ENCODE data around the gene DNAJC1.

DNA sequence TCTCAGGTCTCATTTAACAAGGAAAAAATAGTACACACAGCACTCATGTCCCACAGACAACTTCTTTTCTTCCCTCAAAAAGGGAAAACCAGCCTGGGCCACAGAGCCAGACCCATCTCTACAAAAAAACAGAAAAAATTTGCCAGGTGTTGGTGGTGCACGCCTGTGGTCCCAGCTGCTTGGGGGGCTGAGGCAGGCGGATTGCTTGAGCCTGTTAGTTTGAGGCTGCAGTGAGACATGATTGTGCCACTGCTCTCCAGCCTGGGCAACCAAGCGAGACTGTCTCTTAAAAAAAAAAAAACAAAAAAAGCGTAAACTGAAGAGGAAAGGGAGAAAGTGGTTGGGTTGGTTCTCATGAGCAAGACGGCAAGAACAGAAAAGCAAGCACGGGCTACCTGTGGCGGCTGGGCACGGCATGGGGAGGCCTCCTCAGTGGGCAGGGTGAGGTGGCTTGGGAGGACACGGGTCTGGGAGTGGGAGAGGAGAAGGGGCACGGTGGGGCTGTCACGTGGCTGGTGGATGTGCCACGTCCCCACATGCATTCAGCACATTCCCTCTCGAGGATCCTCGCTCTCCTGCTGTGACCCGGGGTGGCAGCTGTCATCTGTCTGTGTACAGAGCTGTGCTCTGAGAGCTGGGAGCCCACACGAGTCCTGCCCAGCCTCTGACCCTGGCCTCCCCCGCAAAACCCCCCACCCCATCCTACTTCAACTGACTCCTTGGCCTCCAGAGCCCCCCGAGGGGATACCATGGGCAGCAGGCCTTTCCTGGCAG is 249.8 kb downstream of the DNAJC1 start:
- TF ChIP-seq EZH2 (IDR thresholded peaks at IDR 0.05) (no peak), POLR2AphosphoS5 (IDR thresholded peaks at IDR 0.05; ENCODE audit: borderline replicate concordance, low read depth, low read length) (no peak), FOXP2 (optimal IDR thresholded peaks at IDR 0.05; ENCODE audit: control extremely low read depth, extremely low read length, insufficient read depth) (no peak)
